HG03457 (cell line): Measurements from ENCODE around the gene LHX1.

ENCODE experiments used
- ATAC-seq: cut with Tn5 transposase; IDR thresholded peaks from one replicate; pipeline ENCODE4 v1.9.1; 2021; ENCODE audit warnings: moderate number of reproducible peaks; ENCODE audit not compliant: unreplicated experiment

The LHX1 gene

GRCh38 chr17:36937959-36938565, 787 bp downstream of the LHX1 start:
- ATAC-seq = no peak

- no peak for ATAC-seq
These were observed 1.3 kb downstream of the LHX1 start for GRCh38 chr17:36938566-36939051.

GRCh38 chr17:36939052-36939801, 2.0 kb downstream of the LHX1 start:
- ATAC-seq = no peak

GRCh38 chr17:36939802-36940312, 2.6 kb downstream of the LHX1 start:
- ATAC-seq = no peak

GRCh38 chr17:36940313-36941264, 3.3 kb downstream of the LHX1 start:
- ATAC-seq = no peak

GRCh38 chr17:36941265-36942010, 4.2 kb downstream of the LHX1 start:
- no peak for ATAC-seq

GRCh38 chr17:36942019-36942599, 4.8 kb downstream of the LHX1 start:
- ATAC-seq = no peak

- ATAC-seq = no peak
These were observed 5.4 kb downstream of the LHX1 start for GRCh38 chr17:36942631-36943125.

GRCh38 chr17:36943250-36944191, 6.2 kb downstream of the LHX1 start:
- no peak for ATAC-seq

GRCh38 chr17:36944553-36944952, 7.3 kb downstream of the LHX1 start:
- no peak for ATAC-seq

GRCh38 chr17:36945140-36945539, 7.9 kb downstream of the LHX1 start:
- ATAC-seq = no peak

GRCh38 chr17:36945959-36946725, 8.9 kb downstream of the LHX1 start:
- no peak for ATAC-seq

GRCh38 chr17:36946726-36947091, 9.4 kb downstream of the LHX1 start:
- no peak for ATAC-seq

- no peak for ATAC-seq
These were observed 10.8 kb downstream of the LHX1 start for GRCh38 chr17:36947922-36948716.

- peak; percentile 78 for ATAC-seq
These were observed 11.6 kb downstream of the LHX1 start, which contains the start of gene AATF for GRCh38 chr17:36948717-36949460. TSS of gene AATF (plus strand) at chr17:36948954. CDS start at chr17:36949126, 172 bp downstream.

- ATAC-seq = no peak
These were observed 12.2 kb downstream of the LHX1 start for GRCh38 chr17:36949461-36949927.
